ENCODE data around the gene ATG13.

ATG13 gene

DNA sequence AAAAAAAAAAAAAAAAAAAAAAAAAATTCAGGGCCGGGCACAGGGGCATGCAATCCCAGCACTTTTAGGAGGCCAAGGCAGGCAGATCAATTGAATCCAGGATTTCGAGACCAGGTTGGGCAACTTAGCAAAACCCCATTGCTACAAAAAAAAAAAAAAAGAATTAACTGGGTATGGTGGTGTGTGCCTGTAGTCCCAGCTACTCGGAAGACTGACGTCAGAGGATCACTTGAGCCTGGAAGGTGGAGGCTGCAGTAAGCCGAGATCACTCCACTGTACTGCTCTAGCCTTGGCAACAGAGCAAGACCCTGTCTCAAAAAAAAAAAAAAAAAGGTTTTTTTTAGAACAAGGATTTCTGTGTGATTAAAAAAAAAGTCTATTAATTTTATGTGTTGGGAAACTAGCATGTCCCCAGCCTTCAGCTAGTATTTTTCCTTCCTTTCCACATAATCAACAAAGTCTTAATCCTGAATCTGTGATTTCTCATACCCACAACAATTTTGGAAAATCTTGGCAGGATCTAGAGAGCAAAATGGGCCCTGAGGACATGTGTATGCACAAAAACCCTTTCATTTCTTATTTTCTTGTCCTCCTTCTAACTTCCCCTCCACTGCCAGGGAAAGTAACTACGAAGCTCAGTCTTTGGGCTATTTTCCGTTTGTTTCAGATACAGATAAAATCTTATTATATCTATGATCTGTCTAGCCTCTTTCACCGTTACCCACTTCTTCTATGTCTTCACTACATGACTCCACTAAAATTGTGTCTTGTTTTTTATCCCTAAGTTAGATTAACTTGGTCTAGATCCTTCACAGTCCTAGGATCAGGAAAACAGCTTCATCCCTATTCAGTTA, 17.8 kb upstream of the ATG13 start:
- H3K36me3 Mint-ChIP-seq = no peaks in the 10 kb centered on the region
- H3K27me3 Mint-ChIP-seq = no peaks in the 10 kb centered on the region
- H3K4me1 Mint-ChIP-seq = no peaks in the 10 kb centered on the region
- H3K4me3 Mint-ChIP-seq = no peak overlapping the region
- no peaks in the 10 kb centered on the region for H3K9me3 Mint-ChIP-seq
- no peak overlapping the region for H3K27ac Mint-ChIP-seq

DNA sequence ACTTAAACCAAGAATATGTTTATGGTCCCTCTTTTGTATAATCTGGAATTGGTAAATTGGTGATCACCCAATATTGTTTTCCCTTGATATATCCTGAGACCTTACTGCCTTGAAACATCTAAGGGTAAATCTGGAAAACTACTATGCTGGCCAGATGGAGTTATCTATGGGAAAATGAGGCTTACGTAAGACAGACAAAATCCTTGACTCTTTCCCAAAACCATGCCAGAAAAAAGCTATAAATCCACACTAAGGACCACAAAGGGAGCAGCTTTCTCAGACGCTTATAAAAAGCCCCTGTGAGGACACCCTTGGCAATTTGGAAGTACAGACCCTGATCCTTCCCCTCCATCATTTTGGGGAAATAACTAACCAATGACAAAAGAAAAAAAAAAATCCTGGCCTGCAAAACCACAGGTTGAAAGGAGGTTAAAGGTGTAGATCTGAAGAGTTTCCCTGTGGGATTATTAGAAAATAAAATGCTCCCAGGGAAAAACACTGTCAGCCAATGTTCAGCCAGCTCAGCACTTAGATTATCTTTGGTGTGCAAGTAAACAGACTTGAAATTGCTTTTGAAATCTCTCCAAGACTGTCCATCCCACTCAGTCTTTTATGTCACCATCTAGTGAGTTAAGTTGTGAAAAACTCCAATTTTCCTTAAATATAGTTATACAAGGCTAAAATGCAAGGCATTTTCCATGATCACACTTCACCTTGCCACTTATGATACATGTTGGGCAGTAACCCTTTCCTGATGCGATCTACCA, 17.0 kb upstream of the ATG13 start:
- Mint-ChIP-seq H3K4me3 (no peak overlapping the region), H3K27me3 (no peaks in the 10 kb centered on the region), H3K4me1 (no peaks in the 10 kb centered on the region), H3K27ac (no peak overlapping the region), H3K36me3 (no peaks in the 10 kb centered on the region), H3K9me3 (no peaks in the 10 kb centered on the region)

DNA sequence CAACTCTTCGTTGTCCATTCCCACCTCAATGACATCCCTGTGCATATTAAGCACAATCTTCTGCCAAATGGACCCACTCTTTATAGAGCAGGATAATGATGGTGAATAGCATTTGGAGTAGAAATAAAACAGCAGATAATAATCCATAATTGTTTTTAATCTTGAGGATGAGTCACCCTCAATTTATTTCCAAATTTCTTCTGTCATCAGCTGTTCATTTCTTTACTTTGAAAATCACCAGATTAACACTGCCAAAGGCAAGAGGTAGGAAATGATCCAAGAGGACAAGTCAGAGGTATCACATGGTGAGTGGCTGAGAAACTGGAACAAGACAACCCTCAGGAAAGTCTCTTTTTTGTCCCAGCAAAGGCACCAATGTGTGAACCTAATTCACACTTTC, 16.2 kb upstream of the ATG13 start:
- Mint-ChIP-seq H3K27ac (no peak overlapping the region), H3K9me3 (no peaks in the 10 kb centered on the region), H3K4me1 (no peaks in the 10 kb centered on the region), H3K4me3 (no peak overlapping the region), H3K36me3 (no peaks in the 10 kb centered on the region), H3K27me3 (no peaks in the 10 kb centered on the region)

DNA sequence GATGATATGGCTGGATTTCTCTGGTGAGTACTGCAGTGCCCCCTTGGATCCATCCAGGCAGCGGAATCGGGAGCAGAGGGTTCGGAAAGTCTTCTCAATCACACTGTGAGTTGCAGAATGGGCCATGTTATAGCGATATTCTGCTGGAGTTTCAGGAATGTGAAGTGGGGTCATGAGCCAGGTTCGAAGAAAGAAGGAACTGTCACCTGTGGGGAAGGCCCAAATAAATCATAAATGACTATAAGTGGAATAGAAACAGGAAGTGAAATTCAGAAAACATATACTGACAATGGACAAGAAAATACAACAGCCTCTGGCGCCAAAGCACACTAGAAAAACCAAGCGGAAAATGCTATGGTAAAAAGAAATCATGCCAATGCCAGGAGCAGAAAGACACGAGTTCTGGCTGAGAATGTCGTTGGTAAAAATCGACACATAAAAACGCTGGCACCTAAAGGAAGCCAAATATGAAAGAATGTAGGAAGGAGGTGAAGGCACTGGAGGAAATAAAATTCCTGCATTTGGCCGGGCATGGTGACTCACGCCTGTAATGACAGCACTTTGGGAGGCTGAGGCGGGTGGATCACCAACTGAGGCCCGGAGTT, 13.5 kb upstream of the ATG13 start:
- Mint-ChIP-seq H3K27ac (no peak overlapping the region), H3K4me3 (no peak overlapping the region), H3K36me3 (no peaks in the 10 kb centered on the region), H3K4me1 (peaks cover 6% of the 10 kb centered on the region), H3K27me3 (no peaks in the 10 kb centered on the region), H3K9me3 (no peaks in the 10 kb centered on the region)

DNA sequence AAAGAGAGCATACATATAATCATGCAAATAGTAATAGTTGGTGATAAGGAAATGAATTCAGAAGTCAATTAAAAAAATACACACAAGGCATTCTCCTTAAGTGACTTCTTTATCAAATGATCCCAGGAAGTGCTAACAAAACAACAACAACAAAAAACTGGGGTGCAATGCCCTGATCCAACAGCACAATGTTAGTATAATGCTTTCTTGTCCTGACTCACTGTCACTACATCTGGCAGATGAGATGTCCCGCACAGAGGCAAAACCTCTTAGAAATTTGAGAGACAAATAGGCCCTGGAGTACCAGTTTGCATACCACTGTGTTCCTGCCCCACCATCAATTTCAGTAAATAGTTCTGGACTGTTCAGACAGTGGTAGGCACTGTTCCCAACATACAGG, 12.6 kb upstream of the ATG13 start:
- H3K27ac Mint-ChIP-seq = no peak overlapping the region
- H3K27me3 Mint-ChIP-seq = no peaks in the 10 kb centered on the region
- H3K4me1 Mint-ChIP-seq = peaks cover 6% of the 10 kb centered on the region
- H3K36me3 Mint-ChIP-seq = no peaks in the 10 kb centered on the region
- H3K4me3 Mint-ChIP-seq = no peak overlapping the region
- no peaks in the 10 kb centered on the region for H3K9me3 Mint-ChIP-seq

DNA sequence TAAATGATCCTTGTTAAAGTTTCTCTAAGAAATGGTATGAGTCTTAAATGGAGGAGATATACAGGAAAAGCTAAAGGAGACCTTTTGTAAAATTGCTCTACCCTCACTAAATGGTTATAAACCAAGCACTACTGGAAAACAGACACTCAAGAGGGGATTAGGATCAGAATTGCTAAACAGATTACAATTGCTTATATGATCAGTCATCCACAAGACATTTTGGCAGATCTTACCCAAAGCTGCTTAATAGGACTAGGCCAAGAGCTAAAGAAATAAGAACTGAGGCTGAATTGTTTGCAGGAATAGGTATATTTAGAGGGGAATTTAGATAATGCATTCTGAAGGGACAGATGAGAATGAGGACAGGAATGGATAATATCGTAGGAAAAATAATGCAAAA, 9.8 kb upstream of the ATG13 start:
- peaks cover 6% of the 10 kb centered on the region for H3K4me1 Mint-ChIP-seq
- no peaks in the 10 kb centered on the region for H3K36me3 Mint-ChIP-seq
- H3K27ac Mint-ChIP-seq = peak overlapping the region; percentile 2
- no peaks in the 10 kb centered on the region for H3K9me3 Mint-ChIP-seq
- no peak overlapping the region for H3K4me3 Mint-ChIP-seq
- no peaks in the 10 kb centered on the region for H3K27me3 Mint-ChIP-seq

DNA sequence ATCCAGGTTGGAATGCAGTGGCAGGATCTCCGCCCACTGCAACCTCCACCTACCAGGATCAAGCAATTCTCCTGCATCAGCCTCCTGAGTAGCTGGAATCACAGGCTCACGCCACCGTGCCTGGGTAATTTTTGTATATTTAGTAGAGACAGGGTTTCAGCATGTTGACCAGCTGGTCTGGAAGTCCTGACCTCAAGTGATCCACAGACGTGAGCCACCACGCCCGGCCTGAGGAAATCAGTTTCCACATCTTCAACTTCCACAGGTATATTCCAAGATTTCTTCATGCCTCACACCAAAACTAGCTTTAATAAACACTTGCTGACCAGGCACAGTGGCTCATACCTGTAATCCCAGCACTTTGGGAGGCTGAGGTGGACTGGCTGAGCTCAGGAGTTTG, 8.0 kb upstream of the ATG13 start:
- Mint-ChIP-seq H3K36me3 (no peaks in the 10 kb centered on the region), H3K9me3 (no peaks in the 10 kb centered on the region), H3K4me1 (peaks cover 6% of the 10 kb centered on the region), H3K4me3 (no peak overlapping the region), H3K27me3 (no peaks in the 10 kb centered on the region), H3K27ac (no peak overlapping the region)

DNA sequence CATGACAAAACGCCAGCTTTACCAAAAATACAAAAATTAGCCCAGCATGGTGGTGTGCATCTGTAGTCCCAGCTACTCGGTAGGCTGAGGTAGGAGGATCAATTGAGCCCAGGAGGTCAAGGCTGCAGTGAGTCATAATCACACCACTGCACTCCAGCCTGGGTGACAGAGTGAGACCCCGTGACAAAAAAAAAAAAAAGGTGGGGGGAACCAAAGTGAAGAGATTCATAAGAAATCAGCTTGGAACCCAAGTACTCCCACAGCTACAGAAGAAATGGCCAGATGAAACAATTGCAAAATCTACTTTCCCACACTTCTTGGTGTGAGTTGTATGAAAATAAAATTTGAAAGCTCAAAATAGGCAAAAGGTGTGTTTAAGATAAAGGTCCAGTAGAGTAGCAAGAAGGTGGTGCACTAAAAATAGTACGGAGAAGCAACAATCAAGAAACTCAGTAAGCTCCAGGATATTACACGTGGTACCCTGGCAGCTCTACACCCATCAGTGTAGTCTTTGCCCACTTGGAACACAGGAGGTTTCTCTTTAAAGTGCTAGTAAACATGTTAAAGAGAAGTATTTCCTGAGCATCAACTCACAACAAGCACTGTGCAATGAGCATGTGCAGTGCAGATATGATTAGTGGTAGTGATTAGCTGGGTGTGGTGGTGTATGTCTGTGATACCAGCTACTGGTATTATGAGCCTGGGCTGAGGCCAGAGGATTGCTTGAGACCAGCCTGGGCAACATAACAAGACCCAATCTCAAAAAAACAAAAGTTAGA, 5.6 kb upstream of the ATG13 start:
- H3K27me3 Mint-ChIP-seq = no peaks in the 10 kb centered on the region
- no peak overlapping the region for H3K27ac Mint-ChIP-seq
- H3K36me3 Mint-ChIP-seq = no peaks in the 10 kb centered on the region
- peaks cover 19% of the 10 kb centered on the region for H3K4me1 Mint-ChIP-seq
- H3K9me3 Mint-ChIP-seq = no peaks in the 10 kb centered on the region
- H3K4me3 Mint-ChIP-seq = no peak overlapping the region

DNA sequence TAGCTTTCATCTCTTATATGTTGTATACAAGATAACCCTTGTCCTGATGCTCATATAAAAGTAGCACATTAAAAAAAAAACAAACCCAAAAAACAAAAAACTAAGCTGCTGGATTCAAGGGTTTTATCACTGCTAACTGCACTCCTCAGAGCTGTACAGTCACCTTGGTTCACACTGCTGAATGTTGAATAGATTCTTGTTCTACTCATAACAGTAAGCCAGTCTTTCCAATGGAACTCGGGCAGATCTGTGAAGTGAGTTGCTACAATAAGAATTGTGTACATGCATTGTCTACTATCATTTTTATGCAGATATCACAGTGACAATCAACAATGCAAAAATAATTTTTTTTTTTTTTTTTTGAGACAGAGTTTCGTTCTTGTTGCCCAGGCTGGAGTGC, 5.0 kb upstream of the ATG13 start:
- H3K27ac Mint-ChIP-seq = no peak overlapping the region
- H3K36me3 Mint-ChIP-seq = no peaks in the 10 kb centered on the region
- no peaks in the 10 kb centered on the region for H3K9me3 Mint-ChIP-seq
- H3K4me3 Mint-ChIP-seq = no peak overlapping the region
- no peaks in the 10 kb centered on the region for H3K27me3 Mint-ChIP-seq
- H3K4me1 Mint-ChIP-seq = peaks cover 17% of the 10 kb centered on the region

DNA sequence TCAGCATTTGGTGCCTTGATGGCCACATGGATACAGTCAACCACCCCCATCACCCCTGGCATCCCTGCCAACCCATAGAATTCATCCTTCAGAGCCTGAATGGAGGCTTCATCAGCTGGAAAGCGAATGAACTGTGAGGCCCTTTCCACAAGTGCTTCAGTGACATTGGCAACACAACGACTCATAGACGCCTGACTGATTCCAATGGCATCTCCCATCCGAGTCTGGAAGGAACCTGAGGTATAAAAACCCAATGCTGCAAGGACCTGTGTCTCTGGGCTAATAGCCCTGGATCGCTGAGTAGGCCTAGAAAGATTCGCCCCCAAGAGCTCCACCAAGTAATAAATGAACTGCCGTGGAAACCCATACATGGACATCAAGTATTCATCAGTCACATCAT, 1.6 kb upstream of the ATG13 start:
- H3K4me1 Mint-ChIP-seq = peaks cover 34% of the 10 kb centered on the region
- H3K4me3 Mint-ChIP-seq = peak overlapping the region; percentile 99
- H3K9me3 Mint-ChIP-seq = no peaks in the 10 kb centered on the region
- peaks cover 3% of the 10 kb centered on the region for H3K36me3 Mint-ChIP-seq
- no peaks in the 10 kb centered on the region for H3K27me3 Mint-ChIP-seq
- H3K27ac Mint-ChIP-seq = no peak overlapping the region

DNA sequence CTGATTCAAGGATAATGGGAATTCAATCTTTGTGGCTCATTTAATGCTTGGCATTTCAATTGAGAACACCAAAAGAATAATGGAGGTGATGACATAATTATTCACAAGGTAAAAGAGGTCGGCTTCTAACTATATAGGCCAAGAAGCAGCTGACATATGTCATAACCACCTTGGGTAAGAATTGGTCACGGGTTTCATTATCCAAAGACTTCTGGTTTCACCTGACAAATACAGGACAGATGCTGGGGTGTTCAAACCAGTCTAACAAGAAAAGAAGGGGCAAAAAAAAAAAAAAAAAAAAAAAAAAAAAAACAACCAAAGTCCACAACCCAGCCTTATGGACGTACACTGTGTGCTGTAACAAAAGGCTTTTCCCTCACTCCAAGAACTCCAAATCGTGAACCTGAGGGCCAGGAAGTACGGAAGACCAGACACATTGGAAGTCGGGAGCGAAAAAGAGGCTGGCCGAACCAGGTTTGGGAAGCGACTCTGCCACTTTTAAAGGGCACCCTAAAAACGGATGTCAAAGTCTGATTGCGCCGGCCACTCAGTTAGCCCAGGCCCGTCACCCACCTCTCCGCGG, 711 bp upstream of the ATG13 start:
- H3K4me1 Mint-ChIP-seq = peaks cover 40% of the 10 kb centered on the region
- peak overlapping the region; percentile 99 for H3K4me3 Mint-ChIP-seq
- peak overlapping the region; percentile 100 for H3K27ac Mint-ChIP-seq
- H3K9me3 Mint-ChIP-seq = no peaks in the 10 kb centered on the region
- no peaks in the 10 kb centered on the region for H3K27me3 Mint-ChIP-seq
- peaks cover 6% of the 10 kb centered on the region for H3K36me3 Mint-ChIP-seq

DNA sequence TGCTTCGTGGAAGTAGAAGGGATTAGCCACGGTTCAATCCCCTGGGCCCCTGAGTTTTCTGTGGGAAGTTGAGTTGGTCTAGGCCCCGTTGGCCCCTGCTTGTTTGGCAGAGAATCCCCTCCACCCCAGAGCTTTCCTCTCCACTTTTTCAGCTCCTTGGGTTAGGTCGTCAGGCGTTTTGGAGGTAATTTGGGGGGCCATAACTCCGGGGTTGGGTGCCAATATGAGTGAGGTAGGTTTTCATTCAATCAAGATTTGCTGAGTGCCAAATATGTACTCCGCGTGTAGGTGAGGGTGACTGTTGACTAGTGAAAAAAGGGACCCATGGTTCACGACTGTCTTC, 590 bp downstream of the ATG13 start:
- H3K4me3 Mint-ChIP-seq = peak overlapping the region; percentile 99
- H3K27ac Mint-ChIP-seq = peak overlapping the region; percentile 100
- H3K27me3 Mint-ChIP-seq = no peaks in the 10 kb centered on the region
- H3K4me1 Mint-ChIP-seq = peaks cover 48% of the 10 kb centered on the region
- no peaks in the 10 kb centered on the region for H3K9me3 Mint-ChIP-seq
- H3K36me3 Mint-ChIP-seq = peaks cover 8% of the 10 kb centered on the region

DNA sequence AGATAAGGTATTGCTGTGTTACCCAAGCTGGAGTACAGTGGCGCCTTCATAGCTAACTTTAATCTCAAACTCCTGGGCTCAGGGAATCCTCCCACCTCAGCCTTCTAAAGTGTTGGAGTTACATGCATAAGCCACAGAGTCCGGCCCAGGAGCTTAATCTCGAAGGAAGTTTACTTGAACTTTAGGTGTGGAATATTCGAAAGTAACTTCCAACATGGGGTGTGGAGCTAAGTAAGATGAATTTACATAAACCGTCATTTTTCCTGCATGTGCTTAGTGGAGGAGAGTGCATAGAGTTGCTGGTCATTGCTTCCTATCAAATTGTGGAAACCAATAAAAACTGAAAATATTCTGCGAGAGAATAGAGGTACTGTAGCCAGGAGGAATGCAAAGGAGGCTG, 1.5 kb downstream of the ATG13 start:
- H3K27me3 Mint-ChIP-seq = no peaks in the 10 kb centered on the region
- no peak overlapping the region for H3K27ac Mint-ChIP-seq
- peaks cover 8% of the 10 kb centered on the region for H3K36me3 Mint-ChIP-seq
- H3K4me3 Mint-ChIP-seq = peak overlapping the region; percentile 65
- H3K9me3 Mint-ChIP-seq = no peaks in the 10 kb centered on the region
- peaks cover 48% of the 10 kb centered on the region for H3K4me1 Mint-ChIP-seq

DNA sequence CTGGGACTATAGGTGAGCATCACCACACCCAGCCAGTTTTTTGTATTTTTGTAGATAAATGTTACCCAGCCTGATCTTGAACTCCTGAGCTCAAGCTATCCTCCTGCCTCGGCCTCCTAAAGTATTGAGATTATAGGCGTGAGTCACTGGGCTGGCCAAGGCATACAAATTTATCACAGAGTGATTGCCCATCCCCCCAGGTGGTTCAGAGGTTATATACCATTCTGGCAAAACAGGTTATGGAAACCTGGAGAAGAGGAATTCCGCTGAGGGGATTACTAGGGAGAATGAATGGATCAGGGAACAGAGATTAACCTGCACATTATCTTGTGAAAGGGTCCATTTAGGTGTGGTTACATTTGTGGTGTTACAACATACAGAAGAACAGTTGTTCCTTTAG, 8.1 kb downstream of the ATG13 start:
- H3K9me3 Mint-ChIP-seq = no peaks in the 10 kb centered on the region
- H3K36me3 Mint-ChIP-seq = peaks cover 15% of the 10 kb centered on the region
- H3K4me3 Mint-ChIP-seq = no peak overlapping the region
- peaks cover 39% of the 10 kb centered on the region for H3K4me1 Mint-ChIP-seq
- no peaks in the 10 kb centered on the region for H3K27me3 Mint-ChIP-seq
- no peak overlapping the region for H3K27ac Mint-ChIP-seq

DNA sequence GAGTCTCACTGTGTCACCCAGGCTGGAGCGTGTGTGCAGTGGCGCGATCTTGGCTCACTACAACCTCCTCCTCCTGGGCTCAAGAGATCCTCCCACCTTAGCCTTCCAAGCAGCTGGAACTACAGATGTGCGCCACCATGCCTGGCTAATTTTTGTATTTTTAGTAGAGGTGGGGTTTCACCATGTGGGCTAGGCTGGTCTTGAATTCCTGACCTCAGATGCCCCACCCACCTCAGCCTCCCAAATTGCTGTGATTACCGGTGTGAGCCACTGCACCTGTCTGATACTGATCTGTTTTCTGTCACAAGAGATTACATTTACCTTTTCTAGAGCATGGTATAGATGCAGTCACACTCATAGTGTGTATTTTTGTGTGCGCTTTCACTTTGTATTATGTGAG, 11.6 kb downstream of the ATG13 start:
- Mint-ChIP-seq H3K4me1 (peaks cover 25% of the 10 kb centered on the region), H3K9me3 (no peaks in the 10 kb centered on the region), H3K27me3 (no peaks in the 10 kb centered on the region), H3K4me3 (no peak overlapping the region), H3K36me3 (peaks cover 14% of the 10 kb centered on the region), H3K27ac (no peak overlapping the region)
